Epithelial cell of alveolus of lung (primary cell): ENCODE results near the gene SSX4. TPM values are rescaled to one million over a fixed set of nuclear protein-coding genes. Genes with fewer than 3 reads are reported as not detected.

Experiments
- total RNA-seq: library from RNA; depleted of rRNA; stranded (reverse); fragments of >200 nt; gene quantifications from 2 replicates; pipeline ENCODE4 v1.2.1, GENCODE V29; 2015

Gene SSX4
- not detected in 2 replicates for total RNA-seq

GRCh38 chrX:48383239-48383638 lies at the start of gene SSX4:
TSS of gene SSX4 (plus strand) at chrX:48383539. CDS start at chrX:48384054, 515 bp downstream.

GRCh38 chrX:48356315-48357094 lies 26.8 kb upstream of the SSX4 start, which contains the start of gene SSX3:
TSS of gene SSX3 (minus strand) at chrX:48356703. CDS start at chrX:48355249, 1,454 bp downstream.

GRCh38 chrX:48411860-48412259 lies 28.5 kb downstream of the SSX4 start, which contains the start of gene SSX4B:
TSS of gene SSX4B (minus strand) at chrX:48411960. CDS start at chrX:48411372, 588 bp downstream.

Other genes with a start within 250 kb of the SSX4 start
- not detected in 2 replicates for gene SSX5, start 186.7 kb upstream of the SSX4 start, total RNA-seq
- not detected in 2 replicates for gene SSX1, start 128.1 kb upstream of the SSX4 start, total RNA-seq
- not detected in 2 replicates for gene SSX3, start 26.8 kb upstream of the SSX4 start, total RNA-seq
- gene SSX4B, start 28.4 kb downstream of the SSX4 start, total RNA-seq, result not detected in 2 replicates
- 42.2 and 78.2 TPM in 2 replicates for gene SLC38A5, start 86.7 kb downstream of the SSX4 start, total RNA-seq
- gene FTSJ1, start 92.7 kb downstream of the SSX4 start, total RNA-seq, result 68.1 and 78.2 TPM in 2 replicates
- gene PORCN, start 125.5 kb downstream of the SSX4 start, total RNA-seq, result 20.2 and 32.2 TPM in 2 replicates
- 41.4 and 143 TPM in 2 replicates for gene EBP, start 138.3 kb downstream of the SSX4 start, total RNA-seq
- gene TBC1D25, start 156.2 kb downstream of the SSX4 start, total RNA-seq, result 7.9 and 10.0 TPM in 2 replicates
- gene RBM3, start 190.9 kb downstream of the SSX4 start, total RNA-seq, result 198 and 260 TPM in 2 replicates
- 165 and 216 TPM in 2 replicates for gene WDR13, start 214.0 kb downstream of the SSX4 start, total RNA-seq